Measurements from ENCODE around the gene MS4A1.

GRCh38 chr11:60469723-60470122 is 14.1 kb downstream of the MS4A1 start:
- no peak for TF ChIP-seq POLR2A (IDR thresholded peaks at IDR 0.05; ENCODE audit: borderline replicate concordance, extremely low read depth, insufficient read depth, insufficient read length)
- TF ChIP-seq POLR2AphosphoS5 (IDR thresholded peaks at IDR 0.05; ENCODE audit: low read depth, low read length) = no peak
- peak in 2 of 3 experiments; percentile 22 to 46; a peak in 3 of 6 replicates for TF ChIP-seq CTCF (IDR thresholded peaks at IDR 0.05 in 2 of 3, conservative IDR thresholded peaks at IDR 0.05 in 1 of 3; ENCODE audit: borderline replicate concordance in 1 of 3, insufficient read depth in 1 of 3, low read depth in 2 of 3, low read length in 2 of 3)
- TF ChIP-seq SP1 (IDR thresholded peaks at IDR 0.05; ENCODE audit: low read depth) = no peak
- peak; percentile 12; the same call in 1 of the 2 replicates for TF ChIP-seq RAD21 (IDR thresholded peaks at IDR 0.05; ENCODE audit: low read depth)
- no peak for TF ChIP-seq EZH2 (IDR thresholded peaks at IDR 0.05)
- no peak for TF ChIP-seq JUND (IDR thresholded peaks at IDR 0.05)
- TF ChIP-seq ZNF274 (IDR thresholded peaks at IDR 0.05; ENCODE audit: low read depth, low read length) = no peak
- no peak for TF ChIP-seq REST (IDR thresholded peaks at IDR 0.05; ENCODE audit: low read depth)
- TF ChIP-seq SRF (IDR thresholded peaks at IDR 0.05; ENCODE audit: low read depth) = no peak

Measured in HCT116 (cell line).